Measurements from ENCODE around the gene HIF1A. TPM values are rescaled to one million over a fixed set of nuclear protein-coding genes. Genes with fewer than 3 reads are reported as not detected.
A peak's percentile ranks its signal among the peaks of the same experiment; 100 is the strongest.

The HIF1A gene
- total RNA-seq, 1 experiment from 2014 or later, result 319 TPM

DNA sequence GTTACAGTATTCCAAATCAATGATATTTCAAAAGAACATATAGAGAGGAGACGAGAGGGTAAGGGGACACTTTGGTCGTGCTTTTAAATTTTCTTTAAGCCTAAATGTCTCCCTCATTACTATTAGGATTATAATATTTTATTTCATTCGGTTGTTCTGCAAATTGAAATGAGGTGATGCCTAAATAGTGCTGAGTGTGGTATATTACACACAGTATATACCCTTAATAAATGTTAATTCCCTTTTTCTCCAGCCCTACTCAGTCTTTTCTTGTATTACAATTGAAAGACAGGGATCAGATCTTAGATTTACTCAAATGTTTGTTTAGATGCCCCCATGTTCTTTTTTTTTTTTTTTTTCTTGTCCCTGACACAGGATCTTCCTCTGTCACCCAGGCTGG lies 74.6 kb downstream of the HIF1A start:
- no peaks in the 10 kb centered on the region for H3K9me3 ChIP-seq (ENCODE audit: low read length)
- peaks cover 75% of the 10 kb centered on the region for H3K79me2 ChIP-seq (ENCODE audit: low read length)
- no TSS peak for BruUV-seq (replicated peaks)
- ATAC-seq (no peak), DNase-seq (no peak)
- H3K4me2 ChIP-seq (ENCODE audit: low read length), result no peak overlapping the region
- peaks cover 56% of the 10 kb centered on the region for H3K36me3 ChIP-seq (ENCODE audit: low read depth, low read length)
- peaks cover 20% of the 10 kb centered on the region for H3K4me1 ChIP-seq (ENCODE audit: insufficient read depth, low read length)
- ChIA-PET POLR2A (ENCODE audit: unreplicated experiment) (no interaction called here), CTCF (no interaction called here)
- TF ChIP-seq, protein P1, sequence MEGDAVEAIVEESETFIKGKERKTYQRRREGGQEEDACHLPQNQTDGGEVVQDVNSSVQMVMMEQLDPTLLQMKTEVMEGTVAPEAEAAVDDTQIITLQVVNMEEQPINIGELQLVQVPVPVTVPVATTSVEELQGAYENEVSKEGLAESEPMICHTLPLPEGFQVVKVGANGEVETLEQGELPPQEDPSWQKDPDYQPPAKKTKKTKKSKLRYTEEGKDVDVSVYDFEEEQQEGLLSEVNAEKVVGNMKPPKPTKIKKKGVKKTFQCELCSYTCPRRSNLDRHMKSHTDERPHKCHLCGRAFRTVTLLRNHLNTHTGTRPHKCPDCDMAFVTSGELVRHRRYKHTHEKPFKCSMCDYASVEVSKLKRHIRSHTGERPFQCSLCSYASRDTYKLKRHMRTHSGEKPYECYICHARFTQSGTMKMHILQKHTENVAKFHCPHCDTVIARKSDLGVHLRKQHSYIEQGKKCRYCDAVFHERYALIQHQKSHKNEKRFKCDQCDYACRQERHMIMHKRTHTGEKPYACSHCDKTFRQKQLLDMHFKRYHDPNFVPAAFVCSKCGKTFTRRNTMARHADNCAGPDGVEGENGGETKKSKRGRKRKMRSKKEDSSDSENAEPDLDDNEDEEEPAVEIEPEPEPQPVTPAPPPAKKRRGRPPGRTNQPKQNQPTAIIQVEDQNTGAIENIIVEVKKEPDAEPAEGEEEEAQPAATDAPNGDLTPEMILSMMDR (conservative IDR thresholded peaks at IDR 0.05; ENCODE audit: low read depth, low read length), result no peak
- TF ChIP-seq EZH2phosphoT487 (IDR thresholded peaks at IDR 0.05; ENCODE audit: borderline replicate concordance, low read length), result no peak
- no peak for TF ChIP-seq EZH2 (IDR thresholded peaks at IDR 0.05; ENCODE audit: low read length, unreplicated experiment)
- intact Hi-C loops (cut with micrococcal nuclease), result no loop called here
- no peak overlapping the region for H3K27ac ChIP-seq (ENCODE audit: low read length)
- peaks cover 18% of the 10 kb centered on the region for H4K20me1 ChIP-seq (ENCODE audit: low read length)
- no peaks in the 10 kb centered on the region for H3K27me3 ChIP-seq (ENCODE audit: low read length)
- H3K9ac ChIP-seq (ENCODE audit: low read length), result no peak overlapping the region
- no peak overlapping the region for H2AFZ ChIP-seq (ENCODE audit: low read length)
- H3K9me2 ChIP-seq (replicated peaks; ENCODE audit: low read length), result no peaks in the 10 kb centered on the region
- H3F3A ChIP-seq (ENCODE audit: low read length, unreplicated experiment), result peaks cover 8% of the 10 kb centered on the region
- no peak overlapping the region for H3K4me3 ChIP-seq (ENCODE audit: low read length)

DNA sequence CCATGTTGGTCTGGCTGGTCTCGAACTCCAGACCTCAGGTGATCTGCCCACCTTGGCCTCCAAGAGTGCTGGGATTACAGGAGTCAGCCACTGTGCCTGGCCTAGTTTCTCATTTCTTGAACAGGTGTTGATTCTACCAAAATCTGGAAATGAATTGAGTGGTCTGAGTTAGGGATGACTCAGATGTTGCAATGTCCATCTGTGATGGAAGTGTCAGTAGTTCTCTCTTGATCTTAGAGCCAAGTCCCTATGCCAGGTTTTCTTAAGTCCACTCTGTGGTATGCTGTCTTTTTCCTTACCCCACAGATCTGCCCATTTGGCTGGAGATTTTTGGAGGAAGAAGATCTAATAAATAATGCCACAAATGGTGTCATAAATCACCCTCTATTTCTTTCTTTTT lies 79.5 kb downstream of the HIF1A start:
- H3K27me3 ChIP-seq (ENCODE audit: low read length), result no peaks in the 10 kb centered on the region
- H3K4me3 ChIP-seq (ENCODE audit: low read length), result no peak overlapping the region
- no peak overlapping the region for H3K4me2 ChIP-seq (ENCODE audit: low read length)
- H2AFZ ChIP-seq (ENCODE audit: low read length), result no peak overlapping the region
- no peak overlapping the region for H3K27ac ChIP-seq (ENCODE audit: low read length)
- H3K36me3 ChIP-seq (ENCODE audit: low read depth, low read length), result peaks cover 81% of the 10 kb centered on the region
- TF ChIP-seq, protein P1 (conservative IDR thresholded peaks at IDR 0.05; ENCODE audit: low read depth, low read length), result no peak
- TF ChIP-seq EZH2 (IDR thresholded peaks at IDR 0.05; ENCODE audit: low read length, unreplicated experiment) (no peak), EZH2phosphoT487 (IDR thresholded peaks at IDR 0.05; ENCODE audit: borderline replicate concordance, low read length) (no peak)
- intact Hi-C loops (cut with micrococcal nuclease), result no loop called here
- H3K79me2 ChIP-seq (ENCODE audit: low read length), result peaks cover 43% of the 10 kb centered on the region
- 0 out of 2 replicates have a peak, but pooled peaks cover 4% of the 10 kb centered on the region for H4K20me1 ChIP-seq (ENCODE audit: low read length)
- peak; percentile 35 for DNase-seq
- no peak overlapping the region for H3K9ac ChIP-seq (ENCODE audit: low read length)
- BruUV-seq (replicated peaks), result no TSS peak
- H3F3A ChIP-seq (ENCODE audit: low read length, unreplicated experiment), result peaks cover 5% of the 10 kb centered on the region
- POLR2A ChIA-PET (ENCODE audit: unreplicated experiment), result no interaction called here
- ATAC-seq, result peak; percentile 60
- H3K9me2 ChIP-seq (replicated peaks; ENCODE audit: low read length), result no peaks in the 10 kb centered on the region
- CTCF ChIA-PET, result no interaction called here
- H3K4me1 ChIP-seq (ENCODE audit: insufficient read depth, low read length), result peaks cover 4% of the 10 kb centered on the region; the same call in 1 of the 2 replicates
- no peaks in the 10 kb centered on the region for H3K9me3 ChIP-seq (ENCODE audit: low read length)

- intact Hi-C loops (cut with micrococcal nuclease), result no loop called here
- TF ChIP-seq, protein P1 (conservative IDR thresholded peaks at IDR 0.05; ENCODE audit: low read depth, low read length), result no peak
- no peak for TF ChIP-seq EZH2 (IDR thresholded peaks at IDR 0.05; ENCODE audit: low read length, unreplicated experiment)
- no peak for TF ChIP-seq EZH2phosphoT487 (IDR thresholded peaks at IDR 0.05; ENCODE audit: borderline replicate concordance, low read length)
- Histone ChIP-seq H3K4me1 (ENCODE audit: insufficient read depth, low read length) (peaks cover 4% of the 10 kb centered on the region; the same call in 1 of the 2 replicates), H3K4me3 (ENCODE audit: low read length) (no peak overlapping the region), H3K27ac (ENCODE audit: low read length) (no peak overlapping the region), H3K9me2 (replicated peaks; ENCODE audit: low read length) (no peaks in the 10 kb centered on the region), H4K20me1 (ENCODE audit: low read length) (no peaks in the 10 kb centered on the region), H3K9ac (ENCODE audit: low read length) (no peak overlapping the region), H3K79me2 (ENCODE audit: low read length) (peaks cover 12% of the 10 kb centered on the region), H3K36me3 (ENCODE audit: low read depth, low read length) (peaks cover 82% of the 10 kb centered on the region), H3K9me3 (ENCODE audit: low read length) (no peaks in the 10 kb centered on the region), H3K27me3 (ENCODE audit: low read length) (no peaks in the 10 kb centered on the region), H3K4me2 (ENCODE audit: low read length) (no peak overlapping the region), H3F3A (ENCODE audit: low read length, unreplicated experiment) (peaks cover 9% of the 10 kb centered on the region), H2AFZ (ENCODE audit: low read length) (no peak overlapping the region)
- ATAC-seq (no peak), DNase-seq (no peak)
- BruUV-seq (replicated peaks), result no TSS peak
- ChIA-PET POLR2A (ENCODE audit: unreplicated experiment) (no interaction called here), CTCF (no interaction called here)
Measured at GRCh38 chr14:61780125-61780524, 84.8 kb downstream of the HIF1A start.

Data from PC-3 (cell line).